Spinal cord (tissue), 10 donors: ENCODE measurements around the gene SUPT3H. TPM values are rescaled to one million over a fixed set of nuclear protein-coding genes. Genes with fewer than 3 reads are reported as not detected.

Experiments used
- DNase-seq, 6 donors: peaks; one replicate each; pipeline versions ENCODE4 v3.0.0 to v3.0.0-alpha.2; 2013 to 2015; ENCODE audit warnings: low spot score in 6 of 6, low read depth in 4 of 6
- H3K27ac ChIP-seq: one replicate; pipeline ENCODE4 v1.5.1; 2013; ENCODE audit warnings: low read depth, low read length, control low read depth
- H3K27me3 ChIP-seq: one replicate; pipeline ENCODE4 v1.6.1; 2013; ENCODE audit warnings: low read length; ENCODE audit not compliant: control insufficient read depth, insufficient read depth
- H3K36me3 ChIP-seq: one replicate; pipeline ENCODE4 v1.6.1; 2013; ENCODE audit warnings: low read length; ENCODE audit not compliant: control insufficient read depth, insufficient read depth
- H3K4me1 ChIP-seq: one replicate; pipeline ENCODE4 v1.6.1; 2013; ENCODE audit warnings: low read length; ENCODE audit not compliant: control insufficient read depth, insufficient read depth
- H3K4me3 ChIP-seq: one replicate; pipeline ENCODE4 v1.5.1; 2013; ENCODE audit warnings: low read depth, low read length, control low read depth
- H3K9me3 ChIP-seq: one replicate; pipeline ENCODE4 v1.6.1; 2013; ENCODE audit warnings: low read length; ENCODE audit not compliant: control insufficient read depth, insufficient read depth
- WGBS: methylation state at CpG from one replicate; pipeline ENCODE4 v1.1.5; 2013; ENCODE audit warnings: missing lambda C conversion rate; ENCODE audit not compliant: insufficient coverage; 5-methylcytosine and 5-hydroxymethylcytosine counted together
- polyA plus RNA-seq, 2 donors: library from polyadenylated mRNA; unstranded; fragments of 120-200 nt; gene quantifications; one replicate each; pipeline ENCODE4 v1.2.1, GENCODE V29; 2013; ENCODE audit not compliant: insufficient read length in 2 of 2
- total RNA-seq, 2 donors: library from RNA; depleted of rRNA in 1 of 2; stranded (reverse); fragments of 120-200 nt in 1 of 2; fragments of >200 nt in 1 of 2; gene quantifications; one replicate each; pipeline versions ENCODE4 v1.2.3 to v1.2.4, GENCODE V29; 2013 to 2014
- donor health status: healthy.

SUPT3H gene
- total and polyA plus RNA-seq, 4 donors, result 12.2 to 27.7 (median 18.2) TPM

GRCh38 chr6:44999066-44999465 lies 378.7 kb downstream of the SUPT3H start:
- WGBS, result 97% methylated on average over 3 of the region's 8 CpGs
- no peaks in the 10 kb centered on the region for H3K36me3 ChIP-seq
- no peaks in the 10 kb centered on the region for H3K4me1 ChIP-seq
- H3K9me3 ChIP-seq, result no peaks in the 10 kb centered on the region
- H3K27ac ChIP-seq, result no peak overlapping the region
- DNase-seq, result no peak
- H3K4me3 ChIP-seq, result no peak overlapping the region
- H3K27me3 ChIP-seq, result no peaks in the 10 kb centered on the region

GRCh38 chr6:44995486-44996132 lies 382.1 kb downstream of the SUPT3H start:
- peak in 2 of 6 donors; percentile 2 to 73 for DNase-seq
- Histone ChIP-seq H3K4me3 (no peak overlapping the region), H3K27ac (no peak overlapping the region), H3K4me1 (no peaks in the 10 kb centered on the region), H3K9me3 (peaks cover 1% of the 10 kb centered on the region), H3K36me3 (no peaks in the 10 kb centered on the region), H3K27me3 (no peaks in the 10 kb centered on the region)
- no CpG with 5 or more reads among the region's 3 CpGs for WGBS

GRCh38 chr6:44989391-44989790 lies 388.3 kb downstream of the SUPT3H start:
- Histone ChIP-seq H3K36me3 (no peaks in the 10 kb centered on the region), H3K27me3 (no peaks in the 10 kb centered on the region), H3K4me1 (no peaks in the 10 kb centered on the region), H3K4me3 (no peak overlapping the region), H3K9me3 (peaks cover 1% of the 10 kb centered on the region), H3K27ac (no peak overlapping the region)
- DNase-seq, result no peak
- WGBS, result no CpG with 5 or more reads among the region's 3 CpGs

GRCh38 chr6:44985006-44985405 lies 392.7 kb downstream of the SUPT3H start:
- no peak overlapping the region for H3K4me3 ChIP-seq
- no peaks in the 10 kb centered on the region for H3K36me3 ChIP-seq
- no peaks in the 10 kb centered on the region for H3K4me1 ChIP-seq
- DNase-seq, result no peak
- no peak overlapping the region for H3K27ac ChIP-seq
- H3K9me3 ChIP-seq, result no peaks in the 10 kb centered on the region
- H3K27me3 ChIP-seq, result no peaks in the 10 kb centered on the region
- WGBS, result no CpG with 5 or more reads among the region's 4 CpGs

- 100% methylated on average over 2 of the region's 4 CpGs for WGBS
- no peaks in the 10 kb centered on the region for H3K9me3 ChIP-seq
- H3K4me3 ChIP-seq, result no peak overlapping the region
- H3K27ac ChIP-seq, result no peak overlapping the region
- H3K36me3 ChIP-seq, result no peaks in the 10 kb centered on the region
- no peaks in the 10 kb centered on the region for H3K27me3 ChIP-seq
- H3K4me1 ChIP-seq, result no peaks in the 10 kb centered on the region
- DNase-seq, result no peak
These were observed 394.0 kb downstream of the SUPT3H start for GRCh38 chr6:44983467-44984365.

GRCh38 chr6:44980841-44981240 lies 396.9 kb downstream of the SUPT3H start:
- Histone ChIP-seq H3K36me3 (no peaks in the 10 kb centered on the region), H3K27me3 (no peaks in the 10 kb centered on the region), H3K4me3 (no peak overlapping the region), H3K4me1 (no peaks in the 10 kb centered on the region), H3K9me3 (no peaks in the 10 kb centered on the region), H3K27ac (no peak overlapping the region)
- peak in 2 of 6 donors; percentile 3 to 13 for DNase-seq
- WGBS, result 50% methylated on average over 2 of the region's 4 CpGs

GRCh38 chr6:44976677-44977641 lies 400.8 kb downstream of the SUPT3H start:
- no peaks in the 10 kb centered on the region for H3K27me3 ChIP-seq
- H3K4me1 ChIP-seq, result no peaks in the 10 kb centered on the region
- H3K9me3 ChIP-seq, result peaks cover 10% of the 10 kb centered on the region
- no peaks in the 10 kb centered on the region for H3K36me3 ChIP-seq
- no peak for DNase-seq
- no peak overlapping the region for H3K4me3 ChIP-seq
- no peak overlapping the region for H3K27ac ChIP-seq

- no peak overlapping the region for H3K4me3 ChIP-seq
- DNase-seq, result no peak
- no peaks in the 10 kb centered on the region for H3K36me3 ChIP-seq
- peaks cover 10% of the 10 kb centered on the region for H3K9me3 ChIP-seq
- H3K4me1 ChIP-seq, result no peaks in the 10 kb centered on the region
- 78% methylated on average over 1 of the region's 2 CpGs for WGBS
- no peak overlapping the region for H3K27ac ChIP-seq
- no peaks in the 10 kb centered on the region for H3K27me3 ChIP-seq
These were observed 403.2 kb downstream of the SUPT3H start for GRCh38 chr6:44974511-44974910.

- DNase-seq, result no peak
- Histone ChIP-seq H3K4me1 (no peaks in the 10 kb centered on the region), H3K27me3 (no peaks in the 10 kb centered on the region), H3K27ac (no peak overlapping the region), H3K9me3 (peaks cover 10% of the 10 kb centered on the region), H3K4me3 (no peak overlapping the region), H3K36me3 (no peaks in the 10 kb centered on the region)
- 92% methylated on average over 2 of the region's 3 CpGs for WGBS
These were observed 405.0 kb downstream of the SUPT3H start for GRCh38 chr6:44972709-44973108.
